Kidney capillary endothelial cell (primary cell): Measurements from ENCODE around the gene HOXA9.

Source experiments
- DNase-seq: peaks from one replicate; pipeline ENCODE4 v3.0.0-alpha.2; 2018; ENCODE audit warnings: low spot score

The HOXA9 gene

GRCh38 chr7:27142580-27143022 is 22.7 kb downstream of the HOXA9 start:
- DNase-seq, result no peak

GRCh38 chr7:27141923-27142579 is 23.3 kb downstream of the HOXA9 start:
- no peak for DNase-seq

- no peak for DNase-seq
Observed at GRCh38 chr7:27141137-27141922, 24.0 kb downstream of the HOXA9 start.

- no peak for DNase-seq
Observed at GRCh38 chr7:27140126-27140857, 25.0 kb downstream of the HOXA9 start.

DNA sequence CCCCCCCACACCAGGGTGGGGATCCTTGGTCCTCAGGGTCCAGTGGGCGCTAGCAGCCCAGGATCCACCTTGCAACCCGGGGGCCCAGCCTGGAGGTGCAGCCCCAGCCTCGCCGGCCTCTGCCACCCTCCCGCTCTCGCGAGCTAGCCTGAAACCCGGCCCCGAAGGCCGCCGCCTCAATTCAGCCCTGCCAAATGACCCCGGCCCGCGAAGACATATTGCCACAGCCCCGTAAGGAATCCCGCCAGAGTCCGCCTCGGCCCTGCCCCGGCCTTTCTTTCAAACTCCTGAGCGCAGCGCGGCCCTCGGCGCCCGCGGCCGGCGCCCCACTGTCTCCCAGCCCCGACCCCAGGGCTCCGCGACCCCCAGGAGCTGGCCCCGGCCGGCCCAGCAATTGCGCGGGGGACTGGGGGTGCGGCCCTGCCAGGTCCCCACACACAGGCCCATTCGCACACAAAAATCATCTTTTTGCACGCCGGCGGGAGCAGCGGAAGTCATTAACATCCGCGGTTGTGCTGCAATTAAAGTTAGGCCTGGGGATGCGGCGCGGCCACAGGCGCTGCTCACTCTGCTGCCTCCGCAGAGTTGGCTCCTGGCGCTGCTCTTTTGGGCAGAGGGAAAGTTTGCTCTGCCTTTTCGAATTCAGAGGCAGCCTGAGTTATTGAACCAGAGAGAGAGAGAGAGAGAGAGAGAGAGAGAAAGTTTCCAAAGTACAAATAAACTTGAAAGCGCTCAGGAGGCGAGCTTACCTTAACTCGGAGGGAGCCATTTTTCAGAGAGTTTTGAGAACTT is 25.8 kb downstream of the HOXA9 start:
- no peak for DNase-seq

- no peak for DNase-seq
Observed at GRCh38 chr7:27138985-27139333, 26.4 kb downstream of the HOXA9 start.

DNA sequence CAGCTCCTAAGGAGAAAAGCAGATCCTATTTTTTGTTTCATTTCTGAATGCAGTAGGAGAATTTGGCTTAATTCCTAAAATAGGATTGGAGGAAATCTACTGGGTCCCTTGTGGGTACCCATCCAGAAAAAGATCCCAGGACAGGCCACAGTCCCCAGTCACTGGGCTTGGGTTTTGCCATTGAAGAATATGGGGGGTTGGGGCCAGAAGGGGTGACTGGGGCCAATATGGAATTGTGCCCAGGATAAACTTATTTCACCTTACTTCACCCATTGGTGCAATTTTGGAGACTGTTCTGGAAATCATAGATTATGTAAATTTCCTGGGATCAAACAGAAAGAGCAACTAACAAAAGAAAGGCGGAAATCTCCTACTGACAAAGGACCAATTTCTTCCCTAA is 26.9 kb downstream of the HOXA9 start:
- DNase-seq, result no peak

- no peak for DNase-seq
Observed at GRCh38 chr7:27137640-27138315, 27.6 kb downstream of the HOXA9 start.

DNA sequence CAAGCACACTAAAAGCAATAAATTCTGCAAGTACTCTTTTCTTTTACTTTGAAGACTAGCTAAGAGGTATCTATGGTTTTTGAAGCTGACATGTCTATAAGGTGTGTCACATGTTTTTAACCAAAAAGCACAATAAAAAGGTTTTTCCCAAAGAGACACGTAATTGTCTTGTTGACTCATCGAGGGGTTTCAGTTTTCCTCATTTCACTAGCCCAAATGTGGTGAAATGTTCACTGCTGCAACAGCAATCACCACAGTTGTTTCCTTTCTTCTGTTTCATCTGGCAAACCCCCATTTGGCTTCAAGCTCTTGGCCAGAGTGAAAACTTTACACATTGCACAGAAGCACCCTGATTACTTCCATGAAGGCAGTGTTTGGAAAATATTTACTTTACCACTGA is 30.9 kb downstream of the HOXA9 start:
- no peak for DNase-seq

DNA sequence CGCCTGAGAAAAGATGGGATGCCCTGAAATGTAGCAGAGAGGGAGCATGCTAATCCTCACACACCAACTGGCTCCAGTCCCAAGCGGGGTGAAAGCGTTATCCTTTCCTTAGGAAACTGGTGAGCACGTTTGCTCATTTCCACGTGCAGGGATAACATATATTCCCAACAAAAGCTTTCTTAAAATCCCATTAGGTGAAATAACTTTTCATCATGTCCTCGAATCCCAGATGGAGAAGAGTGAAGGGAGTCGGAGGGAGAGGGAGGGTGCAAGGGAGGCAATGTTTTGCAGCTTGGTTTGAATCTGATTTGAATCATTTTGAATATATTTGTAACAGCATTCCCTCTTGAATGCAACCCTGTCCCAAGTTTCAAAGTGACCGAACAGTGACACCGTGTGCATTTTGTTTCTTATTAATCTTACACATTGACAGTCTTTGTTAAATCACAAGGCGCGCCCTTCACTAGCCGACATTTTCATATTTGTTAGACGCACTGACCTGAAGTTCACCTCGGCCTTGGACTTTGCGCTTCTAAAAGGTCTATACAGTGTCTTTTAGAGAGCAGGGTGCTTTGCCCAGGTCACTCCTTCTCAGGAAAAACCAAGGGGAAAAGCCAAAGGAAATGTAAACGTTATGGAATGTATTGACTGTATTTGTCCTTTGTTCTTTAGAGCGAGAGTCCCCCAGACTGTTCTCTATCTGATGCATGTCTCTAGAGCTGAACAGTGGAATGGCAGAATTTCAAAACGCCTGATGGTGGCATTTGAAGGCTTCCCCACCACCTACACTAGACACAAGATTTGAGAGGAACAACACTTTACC is 31.7 kb downstream of the HOXA9 start:
- no peak for DNase-seq

DNA sequence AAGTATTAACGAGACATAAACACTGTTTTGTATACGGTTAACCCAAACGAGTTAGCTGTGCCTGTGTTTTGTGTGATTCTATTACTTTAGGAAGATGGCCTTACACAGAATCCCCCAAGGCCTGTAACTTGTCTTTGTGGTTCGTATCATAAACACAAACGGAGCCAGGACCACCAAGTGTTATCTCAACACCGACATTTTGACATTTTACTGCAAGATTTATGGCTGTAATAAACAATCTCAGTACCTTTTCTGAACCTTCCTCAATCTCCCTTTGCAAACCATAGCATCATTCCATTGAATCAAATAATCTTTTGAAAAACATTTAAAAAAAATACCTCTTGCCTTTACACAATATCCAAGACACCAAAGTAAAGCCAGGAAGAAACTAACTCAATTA is 32.4 kb downstream of the HOXA9 start:
- no peak for DNase-seq

GRCh38 chr7:27132214-27132613 is 33.1 kb downstream of the HOXA9 start:
- DNase-seq, result no peak

DNA sequence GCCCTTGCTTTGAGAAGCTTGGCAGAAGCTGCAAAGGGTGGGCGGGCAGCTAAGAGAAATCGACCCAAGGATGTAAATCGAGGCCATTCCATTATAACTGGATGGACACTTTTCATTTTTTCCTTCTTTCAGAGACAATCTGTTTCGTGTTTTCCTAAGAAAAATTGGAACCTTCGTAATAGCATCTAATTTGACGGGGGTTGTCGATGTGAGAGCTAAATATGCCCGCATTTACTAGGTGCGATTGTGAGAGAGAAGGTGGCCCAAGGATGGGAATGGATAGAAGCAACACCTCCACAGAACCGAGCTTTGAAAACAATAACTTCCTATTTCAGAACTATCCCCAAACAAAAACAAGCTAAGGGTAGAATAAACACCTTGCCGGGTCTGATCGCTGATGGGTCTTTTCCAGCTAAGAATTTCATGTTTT is 33.9 kb downstream of the HOXA9 start:
- no peak for DNase-seq

DNA sequence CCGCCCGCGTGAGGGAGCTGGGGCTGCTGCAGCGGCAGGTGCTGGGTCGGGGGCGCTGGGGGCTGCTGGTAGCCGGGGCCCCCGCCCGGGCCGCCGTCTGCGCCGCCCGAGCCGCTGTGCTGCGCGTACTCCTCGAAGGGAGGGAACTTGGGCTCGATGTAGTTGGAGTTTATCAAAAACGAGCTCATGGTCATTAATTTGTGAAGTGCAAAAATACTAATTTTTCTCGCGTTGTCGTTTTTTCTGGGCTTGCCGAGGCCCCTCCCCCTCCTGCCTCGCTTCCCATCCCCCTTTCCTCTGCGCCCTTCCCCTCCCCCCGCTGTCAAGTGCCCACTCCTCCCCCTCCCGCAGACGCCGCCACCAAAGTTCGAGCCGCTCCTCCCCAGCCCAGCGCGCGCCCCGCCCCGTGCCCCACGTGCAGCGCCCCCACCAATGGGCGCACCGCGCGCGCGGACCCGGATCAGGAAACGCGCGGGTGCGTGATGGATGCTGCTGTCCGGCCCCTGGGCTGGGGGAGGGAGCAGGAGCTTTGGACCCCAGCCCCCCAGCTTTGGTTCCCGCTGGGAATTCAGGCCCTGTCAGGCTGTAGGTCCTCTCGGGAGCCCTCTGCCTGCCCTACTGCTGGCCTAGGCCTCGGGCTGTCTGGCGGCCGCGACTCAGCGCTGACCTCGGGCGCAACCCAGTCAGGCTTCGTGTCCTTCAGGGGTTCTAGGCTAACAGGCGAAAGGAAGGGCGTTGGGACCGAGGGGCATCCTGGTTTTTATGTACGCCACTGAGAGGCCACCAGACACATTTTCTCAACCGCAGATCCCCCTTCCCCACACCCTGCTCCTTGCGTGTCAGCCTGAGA is 34.6 kb downstream of the HOXA9 start, which contains the start of gene HOXA4:
HOXA4 (minus strand) TSS at position 218 of the 850 bp plus-strand sequence; CDS start at position 194, 24 bp downstream.
- peak; percentile 84 for DNase-seq

DNA sequence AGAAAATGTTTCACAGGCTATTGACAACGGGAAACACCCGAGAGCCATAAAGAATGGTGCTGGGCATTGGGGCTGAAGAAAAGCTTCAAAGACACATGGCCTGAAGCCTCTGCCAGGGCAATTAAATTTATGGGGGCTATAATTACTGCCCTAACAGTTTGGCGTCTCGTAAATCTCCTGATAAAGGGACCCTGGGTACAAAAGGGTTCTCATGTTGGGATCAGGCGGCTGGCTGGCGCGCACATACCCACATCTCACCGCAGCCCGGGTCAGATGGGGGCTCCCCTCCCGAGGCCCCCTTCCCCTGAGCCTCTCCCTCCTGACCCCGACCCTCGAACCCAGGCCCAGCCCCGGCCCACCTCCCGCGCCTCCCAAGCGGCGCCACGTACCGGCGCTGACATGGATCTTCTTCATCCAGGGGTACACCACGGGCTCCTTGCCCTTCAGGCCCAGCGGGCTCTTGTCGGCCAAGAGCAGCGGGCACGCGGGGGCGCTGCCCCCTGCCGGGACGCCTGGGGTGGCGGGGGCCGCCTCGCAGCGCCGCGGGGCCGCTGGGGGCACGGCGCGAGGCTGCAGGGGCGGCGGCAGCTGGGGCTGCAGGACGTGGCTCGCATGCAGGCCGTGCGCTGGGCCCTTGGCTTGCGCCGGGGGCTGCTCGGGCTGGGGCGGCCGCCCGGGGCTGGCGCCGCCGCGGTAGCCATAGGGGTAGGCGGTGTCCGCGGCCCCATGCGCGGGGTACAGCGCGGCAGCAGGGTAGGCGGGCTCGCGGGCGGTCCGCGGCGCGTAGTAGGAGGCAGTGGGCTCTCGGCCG is 35.4 kb downstream of the HOXA9 start:
- DNase-seq, result no peak

- DNase-seq, result no peak
Observed at GRCh38 chr7:27128776-27129728, 36.3 kb downstream of the HOXA9 start.

GRCh38 chr7:27128034-27128433 is 37.3 kb downstream of the HOXA9 start:
- no peak for DNase-seq
